PC-9 (cell line): ENCODE data around the gene LYRM2. TPM values are rescaled to one million over a fixed set of nuclear protein-coding genes. Genes with fewer than 3 reads are reported as not detected.

Experiments
- BruUV-seq: library from RNA; stranded (reverse); fragments of 400-500 nt; replicated peaks from 2 replicates; lab custom pipeline; 2021; lab: Mats Ljungman, UMichigan
- CTCF ChIA-PET: fragments of 300-600 bp; sonication (Branson Sonifier 250); formaldehyde crosslinking; loops from one replicate; lab custom pipeline; 2022; ENCODE audit warnings: antibody characterized with exemption; lab: Charles Lee
- POLR2A ChIA-PET: fragments of 300-600 bp; sonication (Branson Sonifier 250); formaldehyde crosslinking; loops from one replicate; lab custom pipeline; 2022; ENCODE audit warnings: antibody characterized with exemption; ENCODE audit not compliant: unreplicated experiment; lab: Charles Lee
- DNase-seq, 2 experiments: peaks; one replicate each; pipeline versions ENCODE4 v3.0.0 to v3.0.0-alpha.2; 2015 to 2022; ENCODE audit warnings: mixed read lengths in 1 of 2
- H2AFZ ChIP-seq: fragments of 200-600 bp; sonication (generic); 2 replicates; pipeline ENCODE4 v1.8.1; 2017; ENCODE audit warnings: antibody characterized with exemption
- H3F3A ChIP-seq: fragments of 200-600 bp; sonication (generic); 2 replicates; pipeline ENCODE4 v1.8.1; 2017; ENCODE audit warnings: antibody characterized with exemption, mild to moderate bottlenecking, low read depth; ENCODE audit not compliant: insufficient read depth
- H3K27ac ChIP-seq: fragments of 200-600 bp; sonication (generic); 2 replicates; pipeline ENCODE4 v1.6.1; 2016; ENCODE audit warnings: mixed run types
- H3K27me3 ChIP-seq: fragments of 200-600 bp; sonication (generic); 2 replicates; pipeline ENCODE4 v1.6.1; 2016; ENCODE audit warnings: low read depth, mixed run types; ENCODE audit not compliant: insufficient read depth
- H3K36me3 ChIP-seq: fragments of 200-600 bp; sonication (generic); 2 replicates; pipeline ENCODE4 v1.6.1; 2016; ENCODE audit warnings: low read depth, mixed run types
- H3K4me1 ChIP-seq: fragments of 200-600 bp; sonication (generic); replicated peaks from 2 replicates; pipeline ENCODE4 v1.6.1; 2016; ENCODE audit warnings: mixed run types; ENCODE audit not compliant: insufficient read depth
- H3K4me2 ChIP-seq: fragments of 200-600 bp; sonication (generic); 2 replicates; pipeline ENCODE4 v1.6.1; 2017; ENCODE audit warnings: mixed run types
- H3K4me3 ChIP-seq: fragments of 200-600 bp; sonication (generic); 2 replicates; pipeline ENCODE4 v1.6.1; 2016; ENCODE audit warnings: mixed run types
- H3K79me2 ChIP-seq: fragments of 200-600 bp; sonication (generic); 2 replicates; pipeline ENCODE4 v1.6.1; 2017; ENCODE audit warnings: low read depth, mixed run types
- H3K9me2 ChIP-seq: fragments of 200-600 bp; sonication (generic); 2 replicates; pipeline ENCODE4 v1.8.1; 2017; ENCODE audit warnings: mild to moderate bottlenecking; ENCODE audit not compliant: insufficient read depth
- H3K9me3 ChIP-seq: fragments of 200-600 bp; sonication (generic); 2 replicates; pipeline ENCODE4 v1.8.1; 2016; ENCODE audit warnings: low read depth; ENCODE audit not compliant: insufficient read depth
- H4K20me1 ChIP-seq: fragments of 200-600 bp; sonication (generic); 2 replicates; pipeline ENCODE4 v1.8.1; 2017; ENCODE audit not compliant: insufficient read depth
- CTCF ChIP-seq: fragments of 200-600 bp; sonication (generic); conservative IDR thresholded peaks from 2 replicates; pipeline ENCODE4 v1.6.1; 2017; ENCODE audit warnings: mixed run types, antibody characterized with exemption, mild to moderate bottlenecking, moderate library complexity
- EZH2 ChIP-seq: fragments of 200-600 bp; sonication (generic); IDR thresholded peaks from 2 replicates; pipeline ENCODE4 v1.8.0; 2017; ENCODE audit warnings: antibody characterized with exemption, low read depth
- intact Hi-C: fragments of 100-400 bp; cut with micrococcal nuclease; formaldehyde crosslinking; loops from one replicate; pipeline ENCODE4 v1.10.0; 2022; ENCODE audit not compliant: unreplicated experiment
- total RNA-seq: library from RNA; stranded (reverse); gene quantifications from 2 replicates; pipeline ENCODE4 v1.2.3, GENCODE V29; 2021

The LYRM2 gene
- total RNA-seq, 1 experiment from 2014 or later = 24.2 TPM

GRCh38 chr6:89596056-89596455 is 42.5 kb downstream of the LYRM2 start:
- POLR2A ChIA-PET = no interaction called here

GRCh38 chr6:89591745-89592144 is 46.8 kb downstream of the LYRM2 start:
- CTCF ChIA-PET = no interaction called here
- H3K4me1 ChIP-seq = no peaks in the 10 kb centered on the region
- no peaks in the 10 kb centered on the region for H4K20me1 ChIP-seq
- no peaks in the 10 kb centered on the region for H3K27me3 ChIP-seq
- H3K36me3 ChIP-seq = no peaks in the 10 kb centered on the region
- POLR2A ChIA-PET = no interaction called here
- H3K9me3 ChIP-seq = no peaks in the 10 kb centered on the region
- no peak for DNase-seq
- H3F3A ChIP-seq = no peaks in the 10 kb centered on the region
- no peak overlapping the region for H3K4me2 ChIP-seq
- intact Hi-C loops = no loop called here
- BruUV-seq = no TSS peak
- no peak overlapping the region for H2AFZ ChIP-seq
- TF ChIP-seq EZH2 = no peak
- no peak for TF ChIP-seq CTCF
- H3K27ac ChIP-seq = no peak overlapping the region
- H3K4me3 ChIP-seq = no peak overlapping the region
- no peaks in the 10 kb centered on the region for H3K79me2 ChIP-seq
- H3K9me2 ChIP-seq = no peaks in the 10 kb centered on the region

More at GRCh38 chr6:89596056-89596455, 42.5 kb downstream of the LYRM2 start:
- Histone ChIP-seq H3K79me2 (no peaks in the 10 kb centered on the region), H4K20me1 (no peaks in the 10 kb centered on the region), H3K9me3 (no peaks in the 10 kb centered on the region), H3K9me2 (no peaks in the 10 kb centered on the region), H3K27me3 (no peaks in the 10 kb centered on the region), H2AFZ (no peak overlapping the region), H3K4me1 (no peaks in the 10 kb centered on the region), H3K36me3 (no peaks in the 10 kb centered on the region), H3K27ac (no peak overlapping the region), H3F3A (no peaks in the 10 kb centered on the region), H3K4me2 (no peak overlapping the region), H3K4me3 (no peak overlapping the region)
- intact Hi-C loops = no loop called here
- no peak for DNase-seq
- TF ChIP-seq EZH2 (no peak), CTCF (no peak)
- CTCF ChIA-PET = no interaction called here
- BruUV-seq = no TSS peak

DNA sequence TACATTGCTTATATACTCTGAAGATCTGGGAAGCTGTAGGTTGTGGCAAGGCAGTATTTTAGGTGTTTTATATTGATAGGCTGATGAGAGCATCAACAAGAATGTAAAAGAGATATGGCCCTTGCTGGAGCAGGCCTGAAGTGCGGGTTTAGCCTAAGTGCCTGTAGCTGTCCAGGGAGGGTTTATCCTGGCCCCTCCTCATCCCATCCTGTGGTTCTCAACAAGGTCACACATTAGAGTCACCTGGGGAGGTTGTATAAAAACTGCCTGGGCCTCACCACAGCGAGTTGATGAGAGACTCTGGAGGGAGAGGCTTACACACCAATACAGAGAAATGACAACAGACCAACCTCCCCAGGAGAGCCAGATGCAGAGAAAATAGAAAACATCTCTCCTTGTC is 48.4 kb downstream of the LYRM2 start:
- H3K79me2 ChIP-seq = no peaks in the 10 kb centered on the region
- intact Hi-C loops = no loop called here
- no TSS peak for BruUV-seq
- no peaks in the 10 kb centered on the region for H3K36me3 ChIP-seq
- no peaks in the 10 kb centered on the region for H3K9me3 ChIP-seq
- no peak for TF ChIP-seq EZH2
- TF ChIP-seq CTCF = no peak
- no peaks in the 10 kb centered on the region for H3F3A ChIP-seq
- H3K27me3 ChIP-seq = no peaks in the 10 kb centered on the region
- ChIA-PET POLR2A (no interaction called here), CTCF (no interaction called here)
- H3K4me3 ChIP-seq = no peak overlapping the region
- no peak overlapping the region for H3K27ac ChIP-seq
- no peaks in the 10 kb centered on the region for H4K20me1 ChIP-seq
- no peaks in the 10 kb centered on the region for H3K4me1 ChIP-seq
- no peaks in the 10 kb centered on the region for H3K9me2 ChIP-seq
- DNase-seq = no peak
- H2AFZ ChIP-seq = no peak overlapping the region
- no peak overlapping the region for H3K4me2 ChIP-seq
